NT2/D1 (cell line): ENCODE data around the gene ASPSCR1.

Experiments
- DNase-seq: peaks from one replicate; pipeline ENCODE4 v3.0.0-alpha.2; 2011; ENCODE audit warnings: low read depth, low spot score
- H3K27me3 ChIP-seq: 2 replicates; pipeline ENCODE4 v1.6.0; 2011; ENCODE audit warnings: mild to moderate bottlenecking; ENCODE audit not compliant: insufficient read length, insufficient read depth
- H3K36me3 ChIP-seq: 2 replicates; pipeline ENCODE4 v1.6.1; 2011; ENCODE audit warnings: mild to moderate bottlenecking, low read length, mixed read lengths; ENCODE audit not compliant: insufficient read depth, insufficient read length
- H3K4me1 ChIP-seq: 2 replicates; pipeline ENCODE4 v1.5.1; 2011; ENCODE audit not compliant: insufficient read depth, insufficient read length
- H3K4me3 ChIP-seq: 2 replicates; pipeline ENCODE4 v1.5.1; 2011; ENCODE audit warnings: low read depth; ENCODE audit not compliant: insufficient read length
- H3K9ac ChIP-seq: 2 replicates; pipeline ENCODE4 v1.6.0; 2011; ENCODE audit warnings: low read depth; ENCODE audit not compliant: insufficient read length
- H3K9me3 ChIP-seq: 2 replicates; pipeline ENCODE4 v1.5.1; 2011; ENCODE audit warnings: mild to moderate bottlenecking, low read length; ENCODE audit not compliant: insufficient read depth
- SUZ12 ChIP-seq: IDR thresholded peaks from 2 replicates; pipeline ENCODE4 v1.6.1; 2011; ENCODE audit not compliant: insufficient read length, insufficient read depth; ENCODE audit errors: extremely low read depth
- YY1 ChIP-seq: IDR thresholded peaks from 2 replicates; pipeline ENCODE4 v1.6.1; 2011; ENCODE audit not compliant: insufficient read length, insufficient read depth
- ZNF274 ChIP-seq: IDR thresholded peaks from 2 replicates; pipeline ENCODE4 v1.6.1; 2011; ENCODE audit warnings: mild to moderate bottlenecking, low read depth, low read length

The ASPSCR1 gene

GRCh38 chr17:81959362-81960129, 17.9 kb upstream of the ASPSCR1 start:
- Histone ChIP-seq H3K4me1 (peaks cover 21% of the 10 kb centered on the region), H3K9me3 (peaks cover 9% of the 10 kb centered on the region; the same call in 1 of the 2 replicates), H3K4me3 (peak overlapping the region; percentile 54), H3K9ac (peak overlapping the region; percentile 57), H3K36me3 (peaks cover 17% of the 10 kb centered on the region), H3K27me3 (peaks cover 50% of the 10 kb centered on the region)
- TF ChIP-seq ZNF274 (no peak), SUZ12 (peak; percentile 40), YY1 (no peak)
- no peak for DNase-seq

- TF ChIP-seq SUZ12, result no peak
- TF ChIP-seq YY1, result no peak
- TF ChIP-seq ZNF274, result no peak
- Histone ChIP-seq H3K36me3 (peaks cover 17% of the 10 kb centered on the region), H3K27me3 (peaks cover 53% of the 10 kb centered on the region), H3K9ac (peak overlapping the region; percentile 57), H3K4me3 (peak overlapping the region; percentile 54), H3K4me1 (peaks cover 19% of the 10 kb centered on the region), H3K9me3 (peaks cover 9% of the 10 kb centered on the region; the same call in 1 of the 2 replicates)
- DNase-seq, result no peak
Observed at GRCh38 chr17:81960130-81960958, 17.1 kb upstream of the ASPSCR1 start.

GRCh38 chr17:81961087-81961511, 16.3 kb upstream of the ASPSCR1 start, which contains the start of gene NOTUM:
NOTUM (minus strand) TSS chr17:81961187; CDS start chr17:81960909, 278 bp downstream.
- no peak for DNase-seq
- peaks cover 57% of the 10 kb centered on the region for H3K27me3 ChIP-seq
- peak within 1 kb of the TSS; percentile 64 for H3K9ac ChIP-seq
- H3K4me1 ChIP-seq, result peaks cover 19% of the 10 kb centered on the region
- TF ChIP-seq SUZ12, result no peak
- TF ChIP-seq ZNF274, result no peak
- TF ChIP-seq YY1, result no peak
- H3K36me3 ChIP-seq, result peaks cover 17% of the 10 kb centered on the region
- H3K4me3 ChIP-seq, result peak within 1 kb of the TSS; percentile 54
- H3K9me3 ChIP-seq, result peaks cover 9% of the 10 kb centered on the region; the same call in 1 of the 2 replicates

GRCh38 chr17:81961521-81962498, 15.6 kb upstream of the ASPSCR1 start:
- DNase-seq, result no peak
- Histone ChIP-seq H3K4me1 (peaks cover 23% of the 10 kb centered on the region), H3K9ac (peak overlapping the region; percentile 64), H3K9me3 (peaks cover 9% of the 10 kb centered on the region; the same call in 1 of the 2 replicates), H3K4me3 (peak overlapping the region; percentile 28), H3K27me3 (peaks cover 61% of the 10 kb centered on the region), H3K36me3 (peaks cover 16% of the 10 kb centered on the region)
- TF ChIP-seq YY1 (no peak), ZNF274 (no peak), SUZ12 (no peak)

GRCh38 chr17:81962499-81963441, 14.7 kb upstream of the ASPSCR1 start:
- peak overlapping the region; percentile 64 for H3K9ac ChIP-seq
- TF ChIP-seq YY1, result no peak
- TF ChIP-seq SUZ12, result no peak
- no peak for TF ChIP-seq ZNF274
- H3K27me3 ChIP-seq, result peaks cover 63% of the 10 kb centered on the region
- H3K36me3 ChIP-seq, result peaks cover 14% of the 10 kb centered on the region
- H3K4me1 ChIP-seq, result peaks cover 29% of the 10 kb centered on the region
- peaks cover 9% of the 10 kb centered on the region; the same call in 1 of the 2 replicates for H3K9me3 ChIP-seq
- no peak overlapping the region for H3K4me3 ChIP-seq
- no peak for DNase-seq
